ENCODE results near the gene PPIP5K2. TPM values are rescaled to one million over a fixed set of nuclear protein-coding genes. Genes with fewer than 3 reads are reported as not detected.

PPIP5K2 gene
- total RNA-seq, 1 experiment from 2014 or later, result 52.2 TPM

- ATAC-seq, result no peak
- 0 out of 2 replicates have a peak, but pooled peaks cover 4% of the 10 kb centered on the region for H3K9me3 ChIP-seq (ENCODE audit: low read length)
- no peak overlapping the region for H3K4me3 ChIP-seq (ENCODE audit: low read length)
- H3K36me3 ChIP-seq (ENCODE audit: low read depth, low read length), result peaks cover 9% of the 10 kb centered on the region
- TF ChIP-seq EZH2 (IDR thresholded peaks at IDR 0.05; ENCODE audit: low read length, unreplicated experiment), result no peak
- H3K27ac ChIP-seq (ENCODE audit: low read length), result no peak overlapping the region
- H4K20me1 ChIP-seq (ENCODE audit: low read length), result no peaks in the 10 kb centered on the region
- no peaks in the 10 kb centered on the region for H3K79me2 ChIP-seq (ENCODE audit: low read length)
- ChIA-PET POLR2A (ENCODE audit: unreplicated experiment) (no interaction called here), CTCF (no interaction called here)
- H2AFZ ChIP-seq (ENCODE audit: low read length), result no peak overlapping the region
- no peaks in the 10 kb centered on the region for H3F3A ChIP-seq (ENCODE audit: low read length, unreplicated experiment)
- H3K9ac ChIP-seq (ENCODE audit: low read length), result no peak overlapping the region
- intact Hi-C loops (cut with micrococcal nuclease), result no loop called here
- DNase-seq, result no peak
- H3K27me3 ChIP-seq (ENCODE audit: low read length), result no peaks in the 10 kb centered on the region
- BruUV-seq (replicated peaks), result no TSS peak
- H3K4me2 ChIP-seq (ENCODE audit: low read length), result no peak overlapping the region
- H3K4me1 ChIP-seq (ENCODE audit: insufficient read depth, low read length), result no peaks in the 10 kb centered on the region
- no peaks in the 10 kb centered on the region for H3K9me2 ChIP-seq (replicated peaks; ENCODE audit: low read length)
These were observed 40.3 kb upstream of the PPIP5K2 start for GRCh38 chr5:103079796-103080195.

- Histone ChIP-seq H3K27me3 (ENCODE audit: low read length) (no peaks in the 10 kb centered on the region), H3K79me2 (ENCODE audit: low read length) (no peaks in the 10 kb centered on the region), H3K27ac (ENCODE audit: low read length) (no peak overlapping the region), H3K4me3 (ENCODE audit: low read length) (no peak overlapping the region), H2AFZ (ENCODE audit: low read length) (no peak overlapping the region), H3F3A (ENCODE audit: low read length, unreplicated experiment) (no peaks in the 10 kb centered on the region), H3K9ac (ENCODE audit: low read length) (no peak overlapping the region), H4K20me1 (ENCODE audit: low read length) (no peaks in the 10 kb centered on the region), H3K36me3 (ENCODE audit: low read depth, low read length) (peaks cover 10% of the 10 kb centered on the region), H3K9me3 (ENCODE audit: low read length) (no peaks in the 10 kb centered on the region), H3K4me2 (ENCODE audit: low read length) (no peak overlapping the region), H3K9me2 (replicated peaks; ENCODE audit: low read length) (no peaks in the 10 kb centered on the region), H3K4me1 (ENCODE audit: insufficient read depth, low read length) (no peaks in the 10 kb centered on the region)
- CTCF ChIA-PET, result no interaction called here
- DNase-seq (no peak), ATAC-seq (no peak)
- POLR2A ChIA-PET (ENCODE audit: unreplicated experiment), result no interaction called here
- no TSS peak for BruUV-seq (replicated peaks)
- intact Hi-C loops (cut with micrococcal nuclease), result no loop called here
- TF ChIP-seq EZH2phosphoT487 (IDR thresholded peaks at IDR 0.05; ENCODE audit: borderline replicate concordance, low read length) (no peak), CTCF (conservative IDR thresholded peaks at IDR 0.05; ENCODE audit: low read depth, low read length) (no peak), EZH2 (IDR thresholded peaks at IDR 0.05; ENCODE audit: low read length, unreplicated experiment) (no peak)
These were observed 33.6 kb upstream of the PPIP5K2 start for GRCh38 chr5:103086547-103086946.

GRCh38 chr5:103089272-103089671 lies 30.8 kb upstream of the PPIP5K2 start:
- CTCF ChIA-PET, result no interaction called here
- TF ChIP-seq EZH2 (IDR thresholded peaks at IDR 0.05; ENCODE audit: low read length, unreplicated experiment) (no peak), CTCF (conservative IDR thresholded peaks at IDR 0.05; ENCODE audit: low read depth, low read length) (no peak)
- no TSS peak for BruUV-seq (replicated peaks)
- Histone ChIP-seq H3K27me3 (ENCODE audit: low read length) (no peaks in the 10 kb centered on the region), H3K27ac (ENCODE audit: low read length) (no peak overlapping the region), H3K4me2 (ENCODE audit: low read length) (no peak overlapping the region), H3K9ac (ENCODE audit: low read length) (no peak overlapping the region), H3K9me2 (replicated peaks; ENCODE audit: low read length) (no peaks in the 10 kb centered on the region), H3F3A (ENCODE audit: low read length, unreplicated experiment) (no peaks in the 10 kb centered on the region), H3K4me1 (ENCODE audit: insufficient read depth, low read length) (no peaks in the 10 kb centered on the region), H4K20me1 (ENCODE audit: low read length) (no peaks in the 10 kb centered on the region), H3K9me3 (ENCODE audit: low read length) (no peaks in the 10 kb centered on the region), H2AFZ (ENCODE audit: low read length) (no peak overlapping the region), H3K79me2 (ENCODE audit: low read length) (no peaks in the 10 kb centered on the region), H3K4me3 (ENCODE audit: low read length) (no peak overlapping the region), H3K36me3 (ENCODE audit: low read depth, low read length) (peaks cover 12% of the 10 kb centered on the region)
- intact Hi-C loops (cut with micrococcal nuclease), result no loop called here
- POLR2A ChIA-PET (ENCODE audit: unreplicated experiment), result no interaction called here
- DNase-seq (no peak), ATAC-seq (no peak)

Data from PC-3 (cell line).